ENCODE results near the gene GRK5. TPM values are rescaled to one million over a fixed set of nuclear protein-coding genes. Genes with fewer than 3 reads are reported as not detected.

Gene GRK5
- total and polyA plus RNA-seq, 9 of the 15 experiments (the other 6 are each of a cell fraction or from before 2014, with no cell fraction given), result 0.46 to 0.83 (median 0.67) TPM; not detected in 2

DNA sequence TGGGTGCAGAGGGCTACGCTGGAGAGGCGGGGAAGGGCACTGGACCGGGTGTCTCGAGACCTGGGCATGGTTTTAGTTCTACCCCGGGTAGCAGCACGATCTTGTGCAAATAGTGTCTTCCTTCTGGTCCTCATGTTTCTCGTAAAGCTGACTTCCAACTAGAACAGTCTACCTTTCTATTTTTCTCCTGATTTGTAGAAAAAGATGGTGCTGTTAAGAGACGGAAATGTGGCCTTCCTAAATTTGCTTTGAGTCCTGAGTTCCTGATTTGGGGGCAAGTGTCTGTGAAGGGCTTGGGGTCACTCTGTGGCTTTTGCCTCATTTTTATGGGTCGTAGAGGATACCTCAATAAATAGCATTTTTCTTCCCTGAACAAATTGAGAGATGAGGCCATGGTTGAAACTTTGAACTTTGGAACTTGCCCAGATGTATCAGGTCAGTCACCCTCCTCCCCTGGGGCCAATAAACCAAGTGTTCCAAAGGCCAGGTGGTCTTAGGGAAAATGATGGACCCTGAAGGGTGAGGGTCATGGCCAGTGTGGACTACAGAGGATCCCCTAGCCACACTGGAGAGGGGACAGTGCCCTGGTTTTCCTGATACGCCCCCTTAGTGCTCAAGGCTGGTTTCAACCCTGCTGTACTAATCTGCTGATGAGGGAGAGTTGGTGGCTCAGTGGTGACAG is 45.2 kb downstream of the GRK5 start (continued):
- TF ChIP-seq, protein P1, sequence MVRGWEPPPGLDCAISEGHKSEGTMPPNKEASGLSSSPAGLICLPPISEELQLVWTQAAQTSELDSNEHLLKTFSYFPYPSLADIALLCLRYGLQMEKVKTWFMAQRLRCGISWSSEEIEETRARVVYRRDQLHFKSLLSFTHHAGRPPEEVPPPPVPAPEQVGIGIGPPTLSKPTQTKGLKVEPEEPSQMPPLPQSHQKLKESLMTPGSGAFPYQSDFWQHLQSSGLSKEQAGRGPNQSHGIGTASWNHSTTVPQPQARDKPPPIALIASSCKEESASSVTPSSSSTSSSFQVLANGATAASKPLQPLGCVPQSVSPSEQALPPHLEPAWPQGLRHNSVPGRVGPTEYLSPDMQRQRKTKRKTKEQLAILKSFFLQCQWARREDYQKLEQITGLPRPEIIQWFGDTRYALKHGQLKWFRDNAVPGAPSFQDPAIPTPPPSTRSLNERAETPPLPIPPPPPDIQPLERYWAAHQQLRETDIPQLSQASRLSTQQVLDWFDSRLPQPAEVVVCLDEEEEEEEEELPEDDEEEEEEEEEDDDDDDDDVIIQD (CRISPR knock-in tag; IDR thresholded peaks at IDR 0.05), result no peak
- TF ChIP-seq, protein P2, sequence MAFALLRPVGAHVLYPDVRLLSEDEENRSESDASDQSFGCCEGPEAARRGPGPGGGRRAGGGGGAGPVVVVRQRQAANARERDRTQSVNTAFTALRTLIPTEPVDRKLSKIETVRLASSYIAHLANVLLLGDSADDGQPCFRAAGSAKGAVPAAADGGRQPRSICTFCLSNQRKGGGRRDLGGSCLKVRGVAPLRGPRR (CRISPR knock-in tag; IDR thresholded peaks at IDR 0.05), result no peak
- TF ChIP-seq, protein P3, sequence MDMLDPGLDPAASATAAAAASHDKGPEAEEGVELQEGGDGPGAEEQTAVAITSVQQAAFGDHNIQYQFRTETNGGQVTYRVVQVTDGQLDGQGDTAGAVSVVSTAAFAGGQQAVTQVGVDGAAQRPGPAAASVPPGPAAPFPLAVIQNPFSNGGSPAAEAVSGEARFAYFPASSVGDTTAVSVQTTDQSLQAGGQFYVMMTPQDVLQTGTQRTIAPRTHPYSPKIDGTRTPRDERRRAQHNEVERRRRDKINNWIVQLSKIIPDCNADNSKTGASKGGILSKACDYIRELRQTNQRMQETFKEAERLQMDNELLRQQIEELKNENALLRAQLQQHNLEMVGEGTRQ (CRISPR knock-in tag; IDR thresholded peaks at IDR 0.05), result no peak
- no peak for TF ChIP-seq ILK (tag; IDR thresholded peaks at IDR 0.05; ENCODE audit: borderline replicate concordance, low read depth)

DNA sequence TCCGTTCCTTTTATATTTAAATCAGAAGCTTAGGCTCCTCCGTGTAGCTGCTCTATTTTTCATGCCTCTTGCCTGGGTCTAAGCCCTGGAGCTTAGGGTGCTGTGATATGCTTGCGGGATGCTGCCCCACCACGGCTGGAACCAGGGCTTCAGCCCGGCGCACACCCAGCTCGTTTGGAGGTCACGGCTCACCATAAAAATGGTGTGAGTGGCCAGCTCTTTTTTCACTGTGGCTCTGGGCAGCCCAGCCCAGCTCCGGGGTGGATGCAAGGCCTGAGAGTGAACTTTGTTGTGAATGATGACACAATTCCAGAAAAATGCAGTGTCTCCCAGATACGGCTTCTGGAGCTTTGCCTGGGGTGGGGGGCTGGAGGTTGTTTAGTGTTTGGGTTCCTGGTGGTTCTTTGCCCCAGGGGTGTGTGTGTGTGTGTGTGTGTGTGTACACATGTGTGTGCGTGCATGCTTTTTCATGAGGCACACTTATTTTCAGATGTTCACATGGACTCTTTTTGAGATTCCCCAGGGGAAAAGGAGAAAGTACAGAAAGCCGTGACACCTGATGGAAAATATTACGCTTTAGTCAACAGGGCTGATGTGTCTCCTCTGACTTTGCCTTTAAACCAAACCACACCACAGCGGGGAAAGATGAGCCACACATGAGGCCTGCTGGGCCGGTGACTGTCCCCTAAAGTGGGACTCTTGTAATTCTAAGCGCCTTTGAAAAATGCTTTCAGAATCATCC is 46.2 kb downstream of the GRK5 start:
- no peaks in the 10 kb centered on the region for H3K27me3 ChIP-seq (ENCODE audit: control insufficient read depth in 2 of 2, insufficient read depth in 2 of 2, low read length in 2 of 2)
- H3K4me1 ChIP-seq (replicated peaks in 1 of 2; ENCODE audit: control insufficient read depth in 2 of 2, insufficient read depth in 2 of 2, low read length in 2 of 2), result peaks cover 19 to 49% of the 10 kb centered on the region in 2 experiments
- no peaks in the 10 kb centered on the region for H3K9me3 ChIP-seq (replicated peaks; ENCODE audit: control insufficient read depth, insufficient read depth, low read depth, low read length)
- no peaks in the 10 kb centered on the region for H3K36me3 ChIP-seq (ENCODE audit: control insufficient read depth, insufficient read depth, low read length)
- ATAC-seq (no peak), FAIRE-seq (no peak), DNase-seq (ENCODE audit: extremely low read depth in 1 of 4, low spot score in 3 of 4) (no peak)
- POLR2A ChIA-PET, result interaction anchor here (0.5 to 1.2 kb wide), 3 partner anchors 10 to 154 kb away, joined by 3 to 4 read pairs (median 3); no protein-coding TSS in a partner anchor
- intact Hi-C loops (cut with micrococcal nuclease), result no loop called here
- peak overlapping the region in 1 of 2 experiments; percentile 47; a peak in 1 of 4 replicates for H3K9ac ChIP-seq (ENCODE audit: insufficient read depth in 1 of 2, low read depth in 2 of 2, low read length in 2 of 2)
- no peak overlapping the region for H3K4me2 ChIP-seq (ENCODE audit: insufficient read depth, low read length)
- CTCF ChIA-PET (ENCODE audit: low intra/inter-chr PET ratio), result interaction anchor here (0.6 kb wide), 1 partner anchor 637 kb away, joined by 4 read pairs; no protein-coding TSS in a partner anchor
- BruUV-seq (replicated peaks), result no TSS peak
- H3K27ac ChIP-seq (ENCODE audit: extremely low read depth, low read depth, low read length), result no peak overlapping the region
- H4K20me1 ChIP-seq (replicated peaks; ENCODE audit: control insufficient read depth, insufficient read depth, low read length), result no peaks in the 10 kb centered on the region
- no peaks in the 10 kb centered on the region for H3K9me1 ChIP-seq (ENCODE audit: control insufficient read depth, insufficient read depth, low read length)
- no peaks in the 10 kb centered on the region for H3K79me2 ChIP-seq (ENCODE audit: control insufficient read depth, insufficient read depth, low read length)
- no peak overlapping the region; the same call in 1 of the 2 replicates for H2AFZ ChIP-seq (ENCODE audit: low read depth, low read length)
- WGBS (ENCODE audit: insufficient coverage, low coverage, missing lambda C conversion rate), result 65% methylated on average over 16 of the region's 16 CpGs
- in situ Hi-C loops (cut with MboI), result no loop called here
- H3K4me3 ChIP-seq, result no peak overlapping the region
- peak; percentile 71 for TF ChIP-seq FOSL1 (tag; conservative IDR thresholded peaks at IDR 0.05)
- no peak for TF ChIP-seq GABPB2 (CRISPR knock-in tag; conservative IDR thresholded peaks at IDR 0.05)
- TF ChIP-seq SMARCE1 (IDR thresholded peaks at IDR 0.05), result 0 out of 2 replicates have a peak, but pooled peaks have one; percentile 27
- TF ChIP-seq, protein P4, sequence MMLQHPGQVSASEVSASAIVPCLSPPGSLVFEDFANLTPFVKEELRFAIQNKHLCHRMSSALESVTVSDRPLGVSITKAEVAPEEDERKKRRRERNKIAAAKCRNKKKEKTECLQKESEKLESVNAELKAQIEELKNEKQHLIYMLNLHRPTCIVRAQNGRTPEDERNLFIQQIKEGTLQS (IDR thresholded peaks at IDR 0.05), result peak; percentile 63; the same call in 1 of the 2 replicates
- TF ChIP-seq, protein P4 (CRISPR knock-in tag; conservative IDR thresholded peaks at IDR 0.05), result no peak
- TF ChIP-seq RUNX1 (IDR thresholded peaks at IDR 0.05; ENCODE audit: low read depth), result no peak
- no peak for TF ChIP-seq ZBTB8A (IDR thresholded peaks at IDR 0.05; ENCODE audit: partially characterized antibody)
- peak; percentile 40; the same call in 1 of the 2 replicates for TF ChIP-seq JUND (IDR thresholded peaks at IDR 0.05; ENCODE audit: borderline replicate concordance, low read depth, low read length)
- no peak for TF ChIP-seq JUND (tag; IDR thresholded peaks at IDR 0.05; ENCODE audit: borderline replicate concordance, low read depth, low read length)
- TF ChIP-seq ZNF146 (CRISPR knock-in tag; IDR thresholded peaks at IDR 0.05; ENCODE audit: unreplicated experiment), result no peak

Data from K562 (cell line).